ENCODE results near the gene IYD.
A peak's percentile ranks its signal among the peaks of the same experiment; 100 is the strongest.

Gene IYD

GRCh38 chr6:150412221-150412620, 43.4 kb downstream of the IYD start:
- ChIA-PET CTCF (interaction anchor here (0.6 to 6.8 kb wide), 4 partner anchors 17 to 404 kb away, joined by 3 to 48 read pairs (median 20); no protein-coding TSS in a partner anchor), POLR2A (no interaction called here)
- Histone ChIP-seq H3K36me3 (ENCODE audit: control insufficient read depth in 2 of 2, insufficient read depth in 1 of 2, low read length in 2 of 2) (no peaks in the 10 kb centered on the region), H3K4me3 (ENCODE audit: low read depth, low read length) (no peak overlapping the region), H3K27ac (ENCODE audit: extremely low read depth, low read depth, low read length) (no peak overlapping the region), H3K9me3 (ENCODE audit: control insufficient read depth, insufficient read depth, low read depth, low read length) (no peaks in the 10 kb centered on the region), H3K4me1 (ENCODE audit: control insufficient read depth, insufficient read depth, low read length) (peaks cover 26% of the 10 kb centered on the region)
- no peak for TF ChIP-seq ZBTB7A (tag by site-specific recombination; IDR thresholded peaks at IDR 0.05; ENCODE audit: low read depth)
- TF ChIP-seq, protein P1, sequence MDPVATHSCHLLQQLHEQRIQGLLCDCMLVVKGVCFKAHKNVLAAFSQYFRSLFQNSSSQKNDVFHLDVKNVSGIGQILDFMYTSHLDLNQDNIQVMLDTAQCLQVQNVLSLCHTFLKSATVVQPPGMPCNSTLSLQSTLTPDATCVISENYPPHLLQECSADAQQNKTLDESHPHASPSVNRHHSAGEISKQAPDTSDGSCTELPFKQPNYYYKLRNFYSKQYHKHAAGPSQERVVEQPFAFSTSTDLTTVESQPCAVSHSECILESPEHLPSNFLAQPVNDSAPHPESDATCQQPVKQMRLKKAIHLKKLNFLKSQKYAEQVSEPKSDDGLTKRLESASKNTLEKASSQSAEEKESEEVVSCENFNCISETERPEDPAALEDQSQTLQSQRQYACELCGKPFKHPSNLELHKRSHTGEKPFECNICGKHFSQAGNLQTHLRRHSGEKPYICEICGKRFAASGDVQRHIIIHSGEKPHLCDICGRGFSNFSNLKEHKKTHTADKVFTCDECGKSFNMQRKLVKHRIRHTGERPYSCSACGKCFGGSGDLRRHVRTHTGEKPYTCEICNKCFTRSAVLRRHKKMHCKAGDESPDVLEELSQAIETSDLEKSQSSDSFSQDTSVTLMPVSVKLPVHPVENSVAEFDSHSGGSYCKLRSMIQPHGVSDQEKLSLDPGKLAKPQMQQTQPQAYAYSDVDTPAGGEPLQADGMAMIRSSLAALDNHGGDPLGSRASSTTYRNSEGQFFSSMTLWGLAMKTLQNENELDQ (tag by site-specific recombination; IDR thresholded peaks at IDR 0.05; ENCODE audit: low read depth), result no peak
- peak; percentile 67 for TF ChIP-seq BCL6B (tag by site-specific recombination; IDR thresholded peaks at IDR 0.05)
- peak; percentile 93 for TF ChIP-seq ZNF558 (tag by site-specific recombination; IDR thresholded peaks at IDR 0.05)

DNA sequence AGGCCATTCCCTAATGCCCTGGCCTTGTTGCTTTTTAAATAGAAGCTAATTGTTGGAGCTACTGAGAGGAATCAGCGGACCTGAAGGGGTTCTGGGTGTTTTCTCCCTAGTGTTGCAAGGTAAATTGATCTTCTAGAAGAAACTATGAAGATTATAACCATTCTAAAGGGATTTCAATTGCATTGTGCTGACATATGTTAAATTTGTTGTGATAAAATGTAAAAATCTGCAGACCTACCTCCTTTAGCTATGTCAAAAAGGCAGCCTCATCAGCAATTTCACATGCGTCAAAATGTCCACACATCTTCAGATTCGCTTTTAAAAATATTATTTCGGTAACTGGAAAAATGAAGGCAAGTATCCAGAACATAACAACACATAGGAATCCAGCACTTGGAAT, 44.4 kb downstream of the IYD start:
- H3K9me3 ChIP-seq (ENCODE audit: control insufficient read depth, insufficient read depth, low read depth, low read length), result no peaks in the 10 kb centered on the region
- POLR2A ChIA-PET, result no interaction called here
- no peaks in the 10 kb centered on the region for H3K36me3 ChIP-seq (ENCODE audit: control insufficient read depth in 2 of 2, insufficient read depth in 1 of 2, low read length in 2 of 2)
- H3K27ac ChIP-seq (ENCODE audit: extremely low read depth, low read depth, low read length), result no peak overlapping the region
- TF ChIP-seq OSR2 (tag by site-specific recombination; IDR thresholded peaks at IDR 0.05), result no peak
- TF ChIP-seq ZNF202 (tag by site-specific recombination; IDR thresholded peaks at IDR 0.05; ENCODE audit: borderline replicate concordance), result no peak
- no peak for TF ChIP-seq ZNF473 (tag by site-specific recombination; IDR thresholded peaks at IDR 0.05)
- TF ChIP-seq, protein P2, sequence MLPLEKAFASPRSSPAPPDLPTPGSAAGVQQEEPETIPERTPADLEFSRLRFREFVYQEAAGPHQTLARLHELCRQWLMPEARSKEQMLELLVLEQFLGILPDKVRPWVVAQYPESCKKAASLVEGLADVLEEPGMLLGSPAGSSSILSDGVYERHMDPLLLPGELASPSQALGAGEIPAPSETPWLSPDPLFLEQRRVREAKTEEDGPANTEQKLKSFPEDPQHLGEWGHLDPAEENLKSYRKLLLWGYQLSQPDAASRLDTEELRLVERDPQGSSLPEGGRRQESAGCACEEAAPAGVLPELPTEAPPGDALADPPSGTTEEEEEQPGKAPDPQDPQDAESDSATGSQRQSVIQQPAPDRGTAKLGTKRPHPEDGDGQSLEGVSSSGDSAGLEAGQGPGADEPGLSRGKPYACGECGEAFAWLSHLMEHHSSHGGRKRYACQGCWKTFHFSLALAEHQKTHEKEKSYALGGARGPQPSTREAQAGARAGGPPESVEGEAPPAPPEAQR (tag by site-specific recombination; IDR thresholded peaks at IDR 0.05), result no peak
- no peak for TF ChIP-seq ZNF19 (tag by site-specific recombination; IDR thresholded peaks at IDR 0.05; ENCODE audit: low read depth)
- TF ChIP-seq MYNN (tag by site-specific recombination; IDR thresholded peaks at IDR 0.05; ENCODE audit: borderline replicate concordance), result no peak
- no peak for TF ChIP-seq ZNF670 (tag by site-specific recombination; IDR thresholded peaks at IDR 0.05; ENCODE audit: low read depth)
- no peak for TF ChIP-seq ZNF513 (tag by site-specific recombination; IDR thresholded peaks at IDR 0.05)
- no peak for TF ChIP-seq ZNF433 (tag by site-specific recombination; IDR thresholded peaks at IDR 0.05; ENCODE audit: low read depth)
- TF ChIP-seq ZNF324 (tag by site-specific recombination; IDR thresholded peaks at IDR 0.05), result no peak
- TF ChIP-seq, protein P3, sequence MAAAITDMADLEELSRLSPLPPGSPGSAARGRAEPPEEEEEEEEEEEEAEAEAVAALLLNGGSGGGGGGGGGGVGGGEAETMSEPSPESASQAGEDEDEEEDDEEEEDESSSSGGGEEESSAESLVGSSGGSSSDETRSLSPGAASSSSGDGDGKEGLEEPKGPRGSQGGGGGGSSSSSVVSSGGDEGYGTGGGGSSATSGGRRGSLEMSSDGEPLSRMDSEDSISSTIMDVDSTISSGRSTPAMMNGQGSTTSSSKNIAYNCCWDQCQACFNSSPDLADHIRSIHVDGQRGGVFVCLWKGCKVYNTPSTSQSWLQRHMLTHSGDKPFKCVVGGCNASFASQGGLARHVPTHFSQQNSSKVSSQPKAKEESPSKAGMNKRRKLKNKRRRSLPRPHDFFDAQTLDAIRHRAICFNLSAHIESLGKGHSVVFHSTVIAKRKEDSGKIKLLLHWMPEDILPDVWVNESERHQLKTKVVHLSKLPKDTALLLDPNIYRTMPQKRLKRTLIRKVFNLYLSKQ (tag by site-specific recombination; IDR thresholded peaks at IDR 0.05; ENCODE audit: borderline replicate concordance), result no peak
- TF ChIP-seq ZFP3 (tag by site-specific recombination; IDR thresholded peaks at IDR 0.05; ENCODE audit: low read depth), result no peak
- TF ChIP-seq ZBTB17 (tag by site-specific recombination; IDR thresholded peaks at IDR 0.05), result no peak
- TF ChIP-seq ZNF394 (tag by site-specific recombination; IDR thresholded peaks at IDR 0.05; ENCODE audit: borderline replicate concordance), result no peak
- TF ChIP-seq ZNF621 (tag by site-specific recombination; IDR thresholded peaks at IDR 0.05), result no peak
- no peak overlapping the region for H3K4me3 ChIP-seq (ENCODE audit: low read depth, low read length)
- CTCF ChIA-PET, result interaction anchor here (0.6 to 6.8 kb wide), 3 partner anchors 18 to 469 kb away, joined by 4 to 48 read pairs (median 38); no protein-coding TSS in a partner anchor
- peaks cover 34% of the 10 kb centered on the region for H3K4me1 ChIP-seq (ENCODE audit: control insufficient read depth, insufficient read depth, low read length)

Data from HEK293 (cell line).